ENCODE measurements around the gene DNAJC18.

DNA sequence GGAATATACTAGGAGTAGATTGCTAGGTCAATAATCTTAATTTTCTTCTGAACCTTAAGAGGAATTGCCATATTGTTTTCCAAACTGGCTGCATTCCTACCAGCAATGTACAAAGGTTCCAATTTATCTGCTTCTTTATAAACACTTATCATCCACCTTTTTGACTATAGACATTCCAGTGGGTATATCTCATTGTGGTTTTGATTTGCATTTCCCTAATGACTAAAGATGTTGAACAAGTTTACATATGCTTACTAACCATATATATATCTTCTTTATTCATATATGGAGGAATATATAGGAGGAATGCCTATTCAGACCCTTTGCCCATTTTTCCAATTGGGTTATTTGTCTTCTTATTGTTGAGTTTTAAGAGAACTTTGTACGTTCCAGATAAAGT lies 7.6 kb downstream of the DNAJC18 start:
- TF ChIP-seq, protein P1, sequence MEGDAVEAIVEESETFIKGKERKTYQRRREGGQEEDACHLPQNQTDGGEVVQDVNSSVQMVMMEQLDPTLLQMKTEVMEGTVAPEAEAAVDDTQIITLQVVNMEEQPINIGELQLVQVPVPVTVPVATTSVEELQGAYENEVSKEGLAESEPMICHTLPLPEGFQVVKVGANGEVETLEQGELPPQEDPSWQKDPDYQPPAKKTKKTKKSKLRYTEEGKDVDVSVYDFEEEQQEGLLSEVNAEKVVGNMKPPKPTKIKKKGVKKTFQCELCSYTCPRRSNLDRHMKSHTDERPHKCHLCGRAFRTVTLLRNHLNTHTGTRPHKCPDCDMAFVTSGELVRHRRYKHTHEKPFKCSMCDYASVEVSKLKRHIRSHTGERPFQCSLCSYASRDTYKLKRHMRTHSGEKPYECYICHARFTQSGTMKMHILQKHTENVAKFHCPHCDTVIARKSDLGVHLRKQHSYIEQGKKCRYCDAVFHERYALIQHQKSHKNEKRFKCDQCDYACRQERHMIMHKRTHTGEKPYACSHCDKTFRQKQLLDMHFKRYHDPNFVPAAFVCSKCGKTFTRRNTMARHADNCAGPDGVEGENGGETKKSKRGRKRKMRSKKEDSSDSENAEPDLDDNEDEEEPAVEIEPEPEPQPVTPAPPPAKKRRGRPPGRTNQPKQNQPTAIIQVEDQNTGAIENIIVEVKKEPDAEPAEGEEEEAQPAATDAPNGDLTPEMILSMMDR (IDR thresholded peaks at IDR 0.05), result no peak
- TF ChIP-seq POLR2A (IDR thresholded peaks at IDR 0.05), result no peak
